NCI-H1092 treated with DMSO at 0.1 percent for 48 hours (cell line): ENCODE results near the gene RNF180.
"Not testable (repeated sequence)": the region's sequence is repeated elsewhere in the genome, so short reads cannot be mapped to it uniquely, and the experiment has no call there.

Experiments used
- DNase-seq: peaks from one replicate; lab custom pipeline; 2025; lab: John Stamatoyannopoulos, UW

RNF180 gene

DNA sequence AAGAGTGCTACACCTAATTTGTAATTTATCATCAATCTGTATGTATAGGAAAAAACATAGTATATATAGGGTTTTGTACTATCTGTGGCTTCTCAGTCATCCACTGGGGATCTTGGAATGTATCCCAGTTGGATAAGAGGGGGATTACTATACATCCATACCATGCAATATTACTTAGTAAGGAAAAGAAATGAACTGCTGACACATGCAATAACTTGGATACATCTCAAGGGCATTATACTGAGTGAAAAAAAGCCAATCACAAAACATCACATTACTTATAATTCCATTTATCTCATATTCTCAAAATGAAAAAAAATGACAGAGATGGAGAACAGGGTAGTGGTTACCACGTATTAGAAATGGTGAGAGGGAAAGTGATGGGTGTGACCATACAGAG lies 231.9 kb downstream of the RNF180 start:
- DNase-seq, result no peak

GRCh38 chr5:64398735-64399134 lies 233.1 kb downstream of the RNF180 start:
- DNase-seq, result not testable (repeated sequence)

GRCh38 chr5:64407103-64407825 lies 241.6 kb downstream of the RNF180 start:
- DNase-seq, result not testable (repeated sequence)

- no peak for DNase-seq
These were observed 251.7 kb downstream of the RNF180 start for GRCh38 chr5:64417390-64417789.

- no peak for DNase-seq
These were observed 252.4 kb downstream of the RNF180 start for GRCh38 chr5:64418013-64418412.
